ENCODE measurements around the gene PDK1.
"Not testable (repeated sequence)": the region's sequence is repeated elsewhere in the genome, so short reads cannot be mapped to it uniquely, and the experiment has no call there.

Gene PDK1

DNA sequence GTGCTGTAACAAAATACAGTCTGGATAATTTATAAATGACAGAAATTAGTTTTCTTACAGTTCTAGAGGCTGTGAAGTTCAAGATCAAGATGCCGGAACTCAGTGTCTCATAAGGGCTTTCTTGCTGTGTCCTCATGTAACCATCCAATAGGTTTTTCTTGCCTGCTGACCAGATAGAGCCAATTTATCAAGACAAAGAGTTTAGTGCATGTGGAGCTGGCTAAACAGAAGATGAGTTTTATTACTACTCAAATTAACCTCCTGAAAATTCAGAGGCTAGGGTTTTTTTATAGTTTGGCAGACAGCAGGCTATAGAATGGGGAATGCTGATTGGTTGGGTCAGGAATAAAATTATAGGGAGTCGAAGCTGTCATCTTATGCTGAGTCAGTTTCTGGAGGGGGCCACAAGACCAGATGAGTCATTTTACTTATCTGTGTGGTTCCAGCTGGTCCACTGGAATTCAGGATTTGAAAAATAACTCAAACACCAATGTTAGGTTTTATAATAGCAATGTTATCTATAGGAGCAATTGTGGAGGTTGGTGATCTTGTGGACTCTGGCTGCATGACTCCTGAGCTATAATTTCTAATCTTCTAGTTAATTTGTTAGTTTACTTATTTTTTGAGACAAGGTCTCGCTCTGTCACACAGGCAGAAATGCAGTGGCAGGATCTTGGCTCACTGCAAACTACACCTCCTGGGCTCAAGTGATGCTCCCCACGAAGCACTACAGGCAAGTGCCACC is 3.2 kb upstream of the PDK1 start:
- no peak for DNase-seq (ENCODE audit: low spot score)

DNA sequence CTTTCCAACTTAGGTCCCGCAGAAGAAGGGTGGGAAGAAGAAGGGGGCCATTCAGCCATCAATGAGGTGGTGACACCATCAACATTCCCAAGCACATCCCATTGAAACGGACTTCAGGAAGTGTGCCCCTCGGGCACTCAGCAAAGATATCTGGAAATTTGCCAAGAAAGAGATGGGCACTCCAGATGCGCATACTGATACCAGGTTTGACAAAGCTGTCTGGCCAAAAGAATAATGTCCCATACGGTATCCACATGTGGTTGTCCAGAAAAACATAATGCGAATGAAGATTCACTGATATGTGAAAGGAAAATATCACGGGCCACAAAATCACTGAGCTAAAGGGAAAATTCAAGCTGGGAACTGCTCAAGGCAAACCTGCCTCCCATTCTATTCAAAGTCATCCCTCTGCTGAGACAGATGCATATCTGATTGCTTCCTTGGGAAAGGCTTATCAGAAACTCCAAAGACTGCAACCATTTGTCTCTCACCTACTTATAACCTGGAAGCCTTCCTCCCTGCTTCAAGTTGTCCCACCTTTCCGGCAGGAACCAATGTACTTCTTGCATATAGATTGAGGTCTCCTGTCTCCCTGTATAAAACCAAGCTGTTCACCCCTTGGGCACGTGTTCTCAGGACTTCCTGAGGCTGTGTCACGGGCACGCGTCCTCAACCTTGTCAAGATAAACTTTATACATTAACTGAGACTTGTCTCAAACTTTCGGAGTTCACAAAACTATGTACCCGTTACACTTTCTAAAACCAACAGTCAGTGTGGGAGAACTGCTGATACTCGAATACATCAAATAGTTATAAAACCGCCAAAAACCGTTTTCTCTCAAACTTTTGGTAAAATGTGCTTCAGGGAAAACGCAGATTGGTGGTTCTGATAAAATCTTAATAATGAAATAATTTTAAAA is 1.3 kb upstream of the PDK1 start:
- no peak for DNase-seq (ENCODE audit: low spot score)

DNA sequence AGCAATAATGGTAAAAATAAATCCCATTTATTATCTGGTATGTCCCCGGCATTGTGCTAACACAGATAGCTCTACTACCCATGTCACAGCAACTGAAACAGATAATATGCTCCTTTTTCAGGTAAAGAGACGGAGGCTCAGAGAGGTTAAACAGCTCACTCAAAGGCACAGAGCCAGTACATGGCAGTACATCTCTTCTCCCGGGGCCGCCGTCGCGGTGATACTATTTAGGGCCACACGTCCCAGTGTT is 693 bp upstream of the PDK1 start:
- DNase-seq (ENCODE audit: low spot score): no peak

DNA sequence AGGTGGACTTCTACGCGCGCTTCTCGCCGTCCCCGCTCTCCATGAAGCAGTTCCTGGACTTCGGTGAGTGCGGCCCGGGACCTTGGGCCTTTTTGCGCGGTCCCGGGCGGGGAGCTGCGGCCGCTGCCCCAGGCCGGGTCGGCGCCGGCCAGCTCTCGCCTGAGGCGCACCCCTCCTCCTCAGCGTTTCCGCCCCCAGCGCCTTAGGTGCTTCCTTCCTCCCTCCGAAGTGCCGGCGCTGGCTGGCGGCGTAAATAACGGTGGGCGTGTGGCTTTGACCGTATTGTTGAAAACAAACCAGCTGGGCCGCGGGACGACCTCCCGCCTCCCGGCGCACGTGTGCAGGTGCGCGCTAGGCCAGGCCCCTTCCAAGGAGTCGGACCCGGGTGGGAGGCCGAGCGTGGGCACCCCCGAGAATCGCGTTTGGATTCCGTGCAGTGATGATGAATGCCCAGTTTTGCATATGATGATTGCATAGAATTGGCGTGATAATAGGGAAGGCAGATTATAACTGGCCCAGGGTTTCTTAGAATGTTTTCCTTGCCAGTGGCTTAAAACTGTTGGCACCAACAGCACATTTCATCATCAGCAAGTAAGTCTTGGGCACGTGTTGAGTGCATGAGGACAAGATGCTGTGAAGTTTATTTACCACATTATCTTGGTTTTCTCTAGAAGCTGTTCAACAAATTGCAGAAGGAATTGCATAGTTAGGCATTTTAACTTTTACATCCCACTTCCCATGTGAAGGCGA is 569 bp downstream of the PDK1 start:
- peak; percentile 57 for DNase-seq (ENCODE audit: low spot score)

DNA sequence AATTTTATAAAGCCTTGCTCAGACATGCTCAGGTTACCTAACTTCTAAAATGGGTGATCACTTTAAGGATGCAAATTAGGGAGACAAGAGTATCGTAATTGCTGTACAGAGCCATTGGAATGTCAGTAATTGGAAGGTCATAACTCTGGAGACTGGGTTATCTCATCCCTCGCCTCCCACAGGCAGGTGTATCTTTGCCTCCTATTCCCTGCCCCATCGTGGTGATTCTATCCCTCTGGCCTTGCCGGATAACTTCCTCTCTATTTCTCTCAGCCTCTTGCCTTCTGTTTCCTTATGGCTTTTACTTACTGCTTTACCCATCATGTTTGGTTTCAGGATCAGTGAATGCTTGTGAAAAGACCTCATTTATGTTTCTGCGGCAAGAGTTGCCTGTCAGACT is 2.5 kb downstream of the PDK1 start:
- no peak for DNase-seq (ENCODE audit: low spot score)

DNA sequence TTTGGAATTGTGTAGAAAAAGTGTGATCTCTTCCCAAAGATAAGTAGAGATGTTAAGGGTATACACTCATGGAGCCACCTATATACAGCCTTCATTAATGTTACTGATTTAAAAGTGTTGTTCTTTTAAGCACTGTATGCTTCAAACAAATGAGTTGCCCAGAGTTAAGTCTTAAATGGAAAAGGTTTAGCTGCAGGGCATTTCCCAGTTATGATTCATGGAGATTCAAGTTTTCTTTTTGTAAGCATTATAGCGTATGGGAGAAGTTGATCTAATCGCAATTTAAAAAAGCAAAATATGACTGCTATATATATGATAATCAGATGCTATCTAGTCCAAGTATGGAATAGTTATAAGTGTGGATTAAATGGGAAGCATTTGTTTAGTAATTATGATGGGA is 4.8 kb downstream of the PDK1 start:
- no peak for DNase-seq (ENCODE audit: low spot score)

DNA sequence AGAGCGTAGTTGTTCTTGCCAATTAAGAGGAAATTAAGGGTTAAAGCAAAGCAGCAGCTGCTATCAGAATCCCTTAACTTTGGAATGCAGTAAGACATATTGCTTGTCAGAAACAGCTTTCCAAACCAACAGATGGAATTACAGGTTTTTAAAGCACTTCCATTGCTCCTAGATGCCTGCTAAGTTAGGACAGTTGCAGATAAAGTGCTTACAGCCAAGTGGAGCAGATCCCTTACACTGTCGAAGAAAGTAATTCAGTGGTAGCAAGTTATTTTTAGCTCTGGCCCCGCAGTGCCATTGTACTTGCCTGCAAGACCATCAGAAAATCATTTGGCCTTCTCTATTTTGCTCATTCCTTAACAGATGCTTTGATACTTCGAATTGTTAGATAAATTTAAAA is 5.4 kb downstream of the PDK1 start:
- peak; percentile 21 for DNase-seq (ENCODE audit: low spot score)

DNA sequence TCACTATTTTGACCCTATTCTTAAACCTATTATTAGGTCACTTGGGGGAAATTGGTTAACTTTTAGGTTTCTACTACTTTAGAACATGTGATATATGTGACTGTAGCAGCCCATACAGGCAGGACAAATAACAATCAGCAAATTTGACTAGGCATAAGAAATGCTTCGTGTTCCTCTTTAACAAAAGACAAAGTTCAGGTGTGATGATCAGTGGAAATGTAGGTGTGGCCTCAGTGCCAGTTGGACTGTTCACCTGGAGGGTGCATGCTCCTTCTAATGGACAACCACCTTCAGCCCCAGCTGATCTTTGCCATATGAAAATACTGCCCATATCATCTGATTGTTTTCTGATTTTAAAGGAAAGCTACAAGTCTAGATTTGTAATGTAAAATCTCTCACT is 6.4 kb downstream of the PDK1 start:
- DNase-seq (ENCODE audit: low spot score): no peak

DNA sequence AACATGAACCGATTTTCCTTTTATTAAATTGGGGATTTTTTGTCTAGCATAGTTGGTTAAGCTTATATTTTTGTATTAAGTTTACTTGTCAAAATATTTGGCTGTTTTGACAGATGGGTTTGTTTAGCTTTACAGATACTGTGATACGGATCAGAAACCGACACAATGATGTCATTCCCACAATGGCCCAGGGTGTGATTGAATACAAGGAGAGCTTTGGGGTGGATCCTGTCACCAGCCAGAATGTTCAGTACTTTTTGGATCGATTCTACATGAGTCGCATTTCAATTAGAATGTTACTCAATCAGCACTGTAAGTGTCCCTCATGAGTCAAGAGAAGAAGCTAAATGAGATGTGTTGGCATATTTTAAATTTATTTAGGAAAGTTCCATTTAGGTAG is 8.5 kb downstream of the PDK1 start:
- DNase-seq (ENCODE audit: low spot score): no peak

DNA sequence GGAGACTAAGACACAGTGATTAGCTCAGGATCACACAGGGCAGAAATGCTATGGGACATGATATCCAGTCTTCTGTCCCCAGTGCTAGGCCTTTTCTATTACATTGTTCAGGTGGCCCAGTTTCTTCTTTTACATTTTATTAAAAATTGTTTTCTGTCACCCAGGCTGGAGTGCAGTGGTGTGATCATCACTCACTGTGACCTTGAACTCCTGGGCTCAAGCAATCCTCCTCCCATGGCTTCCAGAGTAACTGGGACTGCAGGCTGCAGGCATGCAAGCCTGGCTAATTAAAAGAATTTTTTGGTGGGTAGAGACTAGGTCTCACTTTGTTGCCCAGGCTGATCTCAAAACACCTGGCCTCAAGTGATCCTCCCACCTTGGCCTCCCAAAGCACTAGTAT is 15.4 kb downstream of the PDK1 start:
- no peak for DNase-seq (ENCODE audit: low spot score)

DNA sequence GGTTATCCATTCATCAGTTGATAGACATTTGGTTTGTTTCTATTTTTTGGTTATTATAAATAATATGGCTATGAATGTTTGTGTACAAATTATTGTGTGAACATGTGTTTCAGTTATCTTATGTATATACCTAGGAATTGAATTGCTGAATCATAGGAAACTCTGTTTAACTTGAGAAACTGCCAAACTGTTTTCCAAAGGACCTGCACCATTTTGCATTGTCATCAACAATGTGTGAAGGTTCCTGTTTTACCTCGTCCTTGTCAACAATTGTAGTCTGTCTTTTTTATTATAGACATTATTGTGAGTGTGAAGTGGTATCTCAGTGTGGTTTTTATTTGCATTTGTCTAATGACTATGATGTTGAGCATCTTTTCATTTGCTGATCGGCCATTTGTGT is 17.1 kb downstream of the PDK1 start:
- DNase-seq (ENCODE audit: low spot score): no peak

DNA sequence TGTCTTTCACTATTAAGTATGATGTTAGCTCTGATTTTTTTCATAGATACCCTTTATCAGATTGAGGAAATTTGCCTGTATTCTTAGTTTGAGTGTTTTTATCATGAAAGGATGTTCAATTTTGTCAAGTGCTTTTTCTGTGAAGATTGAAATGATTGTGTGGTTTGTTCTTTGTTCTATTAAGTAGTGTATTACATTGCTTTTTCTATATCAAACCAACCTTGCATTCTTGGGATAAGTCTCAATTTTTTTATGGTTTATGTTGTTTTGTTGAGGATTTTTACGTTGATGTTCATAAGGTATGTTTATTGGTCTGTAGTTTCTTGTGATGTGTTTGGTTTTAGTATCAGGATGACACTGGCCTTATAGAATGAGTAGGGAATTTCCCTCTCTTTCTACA is 19.1 kb downstream of the PDK1 start:
- DNase-seq (ENCODE audit: low spot score): no peak

DNA sequence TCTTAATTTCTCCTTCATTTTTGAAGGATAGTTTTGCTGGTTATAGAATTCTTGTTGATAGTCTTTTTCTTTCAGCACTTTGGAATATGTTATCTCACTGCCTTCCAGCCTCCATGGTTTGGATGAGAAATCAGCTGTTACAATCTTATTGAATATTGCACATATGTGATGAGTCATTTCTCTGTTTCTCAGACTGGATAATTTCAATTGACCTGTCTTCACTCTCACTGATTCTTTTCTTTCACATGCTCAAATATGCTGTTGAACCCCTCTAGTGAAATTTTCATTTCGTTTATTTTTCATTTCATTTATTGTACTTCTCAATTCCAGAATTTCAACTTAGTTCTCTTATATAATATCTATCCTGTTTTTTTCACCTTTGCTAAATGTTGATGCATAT is 22.2 kb downstream of the PDK1 start:
- DNase-seq (ENCODE audit: low spot score): no peak

DNA sequence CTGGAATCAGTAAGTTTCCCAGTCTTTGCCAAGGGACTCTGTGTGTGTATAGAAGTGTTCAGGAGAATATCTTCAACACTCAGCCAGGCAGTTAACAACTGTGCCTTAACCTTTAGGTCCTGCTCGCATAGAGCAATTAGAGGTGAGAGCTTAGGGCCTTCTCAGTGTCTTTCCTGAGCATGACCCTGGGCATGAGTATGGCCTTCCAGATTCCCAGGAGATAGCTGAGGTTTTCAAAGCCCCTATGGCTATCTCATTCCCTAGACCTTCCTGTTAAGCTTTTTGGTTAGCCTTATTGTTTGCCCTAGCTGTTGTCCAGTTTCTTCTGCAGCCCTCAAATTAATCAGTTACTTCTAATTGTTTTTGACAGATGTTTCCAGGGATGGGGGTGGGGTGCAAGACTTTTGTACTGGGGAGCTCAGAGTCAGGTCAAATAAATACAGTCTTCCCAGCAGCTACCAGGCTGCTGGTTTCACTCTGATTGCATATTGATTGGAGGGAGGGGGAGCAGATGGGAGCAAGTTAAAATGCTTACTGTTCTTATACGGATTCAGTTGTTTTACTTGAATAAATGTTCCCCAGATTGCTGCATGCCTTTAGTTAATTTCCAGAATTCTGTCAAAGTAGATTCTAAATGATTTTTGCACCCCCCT is 23.1 kb downstream of the PDK1 start:
- no peak for DNase-seq (ENCODE audit: low spot score)

DNA sequence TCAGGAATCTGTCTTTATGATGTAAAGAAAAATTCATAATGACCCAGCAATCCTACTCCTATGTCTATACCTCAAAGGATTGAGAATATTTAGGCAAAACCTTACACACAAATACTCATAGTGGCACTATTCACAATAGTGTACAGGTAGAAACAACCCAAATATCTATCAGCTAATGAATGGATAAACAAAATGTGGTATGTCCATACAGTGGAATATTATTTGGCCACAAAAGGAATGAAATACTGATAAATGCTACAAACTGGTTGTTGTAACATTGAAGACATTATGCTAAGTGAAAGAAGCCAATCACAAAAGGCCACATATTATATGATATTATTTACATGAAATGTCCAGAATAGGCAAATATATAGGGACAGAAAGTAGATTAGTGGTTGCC is 24.7 kb downstream of the PDK1 start:
- no peak for DNase-seq (ENCODE audit: low spot score)

DNA sequence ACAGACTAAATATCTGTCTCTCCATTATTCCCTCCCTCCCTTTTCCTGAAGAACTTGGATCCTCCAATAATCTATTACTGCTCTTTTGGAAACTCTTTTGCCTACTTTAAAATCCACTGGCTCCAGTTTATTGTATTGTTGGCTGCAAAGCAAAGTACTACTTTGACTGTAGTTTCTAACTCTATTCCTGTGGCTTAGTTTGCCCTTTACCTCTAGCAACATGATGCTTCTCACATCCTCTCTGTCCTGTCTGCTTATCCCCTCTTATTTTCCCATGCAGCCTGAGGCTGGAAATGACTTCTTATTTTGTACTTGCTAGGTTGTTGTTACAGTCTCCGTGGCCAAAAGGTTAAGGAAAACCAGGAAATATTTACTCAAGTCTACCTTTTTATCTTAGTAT is 26.8 kb downstream of the PDK1 start:
- DNase-seq (ENCODE audit: low spot score): no peak

DNA sequence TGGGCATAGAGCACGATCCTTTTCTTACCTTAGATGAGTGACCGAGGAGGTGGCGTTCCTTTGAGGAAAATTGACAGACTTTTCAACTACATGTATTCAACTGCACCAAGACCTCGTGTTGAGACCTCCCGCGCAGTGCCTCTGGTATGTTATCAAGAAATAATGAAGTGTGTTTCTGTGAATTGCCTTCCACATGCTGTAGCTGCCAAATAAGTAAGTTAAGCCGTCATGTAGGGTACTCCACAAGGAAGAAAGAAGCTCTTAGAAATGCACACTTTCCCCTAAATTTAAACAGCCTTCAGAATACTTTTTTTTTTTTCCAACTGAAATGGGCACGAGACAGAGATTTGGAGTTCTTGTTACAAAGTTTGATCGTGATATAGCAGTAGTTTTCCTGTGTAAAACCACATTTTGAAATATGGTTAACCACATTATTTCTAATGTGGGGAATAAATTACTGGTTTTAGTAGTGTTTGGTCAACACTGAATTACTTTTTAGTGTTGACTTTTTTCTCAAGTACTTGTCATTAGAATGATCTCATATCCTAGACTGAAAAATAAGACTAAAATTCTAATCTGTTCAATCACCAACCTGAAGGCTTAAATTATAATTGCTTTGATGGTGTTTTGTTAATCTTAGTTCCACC is 30.5 kb downstream of the PDK1 start:
- no peak for DNase-seq (ENCODE audit: low spot score)

DNA sequence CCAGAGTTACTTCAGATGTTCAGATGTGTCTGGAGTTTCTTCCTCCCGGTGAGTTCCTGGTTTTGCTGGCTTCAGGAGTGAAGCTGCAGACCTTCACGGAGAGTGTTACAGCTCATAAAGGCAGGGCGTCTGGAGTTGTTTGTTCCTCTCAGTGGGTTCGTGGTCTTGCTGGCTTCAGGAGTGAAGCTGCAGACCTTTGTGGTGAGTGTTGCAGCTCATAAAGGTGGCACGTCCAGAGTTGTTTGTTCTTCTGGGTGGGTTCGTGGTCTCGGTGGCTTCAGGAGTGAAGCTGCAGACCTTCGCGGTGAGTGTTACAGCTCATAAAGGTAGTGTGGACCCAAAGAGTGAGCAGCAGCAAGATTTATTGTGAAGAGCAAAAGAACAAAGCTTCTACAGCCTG is 31.3 kb downstream of the PDK1 start:
- not testable (repeated sequence) for DNase-seq (ENCODE audit: low spot score)

DNA sequence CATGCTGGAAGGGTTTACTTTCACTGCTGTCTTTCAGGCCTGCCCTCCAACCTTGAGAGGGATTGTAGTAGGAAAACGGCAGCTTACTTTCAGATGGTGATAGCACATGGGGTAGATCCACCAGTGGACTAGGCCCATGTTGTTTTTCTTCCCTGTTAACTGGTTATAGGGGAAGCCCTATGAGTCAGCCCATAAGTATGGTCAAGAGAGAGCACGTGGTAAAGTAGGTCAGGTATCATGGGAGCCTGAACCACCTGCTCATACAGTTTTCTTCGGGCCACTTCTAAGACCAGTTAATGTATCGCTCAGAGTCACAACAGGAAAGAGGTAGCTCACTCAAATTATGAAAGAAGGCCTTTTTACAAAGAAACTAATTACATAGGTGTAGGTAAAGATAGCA is 33.0 kb downstream of the PDK1 start:
- DNase-seq (ENCODE audit: low spot score): no peak

DNA sequence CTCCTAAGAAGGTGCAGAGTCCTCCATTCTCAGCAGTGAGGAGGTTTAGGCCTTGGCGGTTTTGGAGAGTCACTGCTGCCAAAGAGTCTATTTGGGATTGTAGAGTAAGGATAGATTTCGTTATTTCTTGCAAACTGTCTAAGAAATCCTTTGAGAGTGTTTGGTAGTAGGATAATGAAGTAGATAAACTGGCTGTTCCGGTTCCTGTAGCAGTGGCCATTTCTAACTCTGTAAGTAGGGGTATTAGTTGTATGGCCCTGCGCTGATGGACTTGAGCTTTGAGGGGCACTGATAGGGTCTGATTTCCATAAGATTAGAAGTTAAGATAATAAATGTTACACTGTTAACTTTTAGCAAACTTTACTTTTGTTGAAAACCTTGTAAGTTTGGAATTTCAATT is 35.5 kb downstream of the PDK1 start:
- not testable (repeated sequence) for DNase-seq (ENCODE audit: low spot score)

DNA sequence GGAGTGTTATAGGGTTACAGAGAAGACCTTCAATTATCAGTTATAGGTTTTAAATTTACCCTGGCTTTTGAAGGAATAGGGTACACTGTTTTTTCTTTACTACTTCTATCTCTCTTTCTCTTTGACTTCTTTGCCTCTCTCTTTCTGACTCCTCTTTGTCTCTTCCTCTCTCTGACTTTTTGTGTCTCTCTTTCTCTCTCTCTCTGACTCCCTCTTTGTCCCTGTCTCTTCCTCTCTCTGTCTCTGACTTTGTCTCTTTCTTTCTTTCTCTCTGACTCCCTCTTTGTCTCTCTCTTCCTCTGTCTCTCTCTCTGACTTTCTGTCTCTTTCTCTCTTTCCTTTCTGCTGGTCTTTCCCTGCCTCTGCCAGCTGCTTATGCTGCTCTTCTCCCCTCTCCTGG is 36.3 kb downstream of the PDK1 start:
- DNase-seq (ENCODE audit: low spot score): not testable (repeated sequence)

DNA sequence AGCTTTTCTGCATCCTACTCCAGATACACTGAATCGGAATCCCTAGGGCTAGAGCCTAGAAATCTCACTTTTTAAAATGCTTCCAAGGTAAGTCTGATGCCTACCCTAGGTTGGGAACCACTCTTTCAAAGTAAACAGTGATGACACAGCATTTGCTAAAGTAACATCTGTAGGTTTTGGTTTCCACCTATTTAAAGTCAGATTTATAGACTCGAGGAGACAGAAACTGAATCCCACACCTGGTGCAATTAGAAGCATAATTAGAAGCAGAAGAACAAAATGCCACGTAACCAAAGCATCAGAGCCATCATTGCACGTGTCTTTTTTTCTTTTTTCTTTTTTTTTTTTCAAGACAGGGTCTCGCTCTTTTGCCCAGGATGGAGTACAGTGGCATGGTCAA is 40.9 kb downstream of the PDK1 start:
- DNase-seq (ENCODE audit: low spot score): no peak

Data from cerebellar cortex (tissue), 1 donor.